Smooth muscle cell (in vitro differentiated cells): ENCODE data around the gene PDE6B. TPM values are rescaled to one million over a fixed set of nuclear protein-coding genes. Genes with fewer than 3 reads are reported as not detected.

ENCODE experiments used
- DNase-seq: peaks from one replicate; lab custom pipeline; 2025; ENCODE audit not compliant: unreplicated experiment; lab: John Stamatoyannopoulos, UW
- H2AFZ ChIP-seq: fragments of 200-600 bp; sonication (generic); 2 replicates; pipeline ENCODE4 v1.6.0; 2016; ENCODE audit warnings: antibody characterized with exemption, low read depth, mild to moderate bottlenecking
- H3F3A ChIP-seq: fragments of 200-600 bp; sonication (generic); 2 replicates; pipeline ENCODE4 v1.6.0; 2017; ENCODE audit warnings: antibody characterized with exemption, low read depth
- H3K27ac ChIP-seq: fragments of 200-600 bp; sonication (generic); 2 replicates; pipeline ENCODE4 v1.5.1; 2016; ENCODE audit warnings: low read depth, mild to moderate bottlenecking
- H3K27me3 ChIP-seq: fragments of 200-600 bp; sonication (generic); 2 replicates; pipeline ENCODE4 v1.6.1; 2016; ENCODE audit warnings: low read depth, mild to moderate bottlenecking
- H3K36me3 ChIP-seq: fragments of 200-600 bp; sonication (generic); 2 replicates; pipeline ENCODE4 v1.5.1; 2016; ENCODE audit warnings: low read depth
- H3K4me1 ChIP-seq: fragments of 200-600 bp; sonication (generic); 2 replicates; pipeline ENCODE4 v1.5.1; 2016; ENCODE audit warnings: low read depth
- H3K4me2 ChIP-seq: fragments of 200-600 bp; sonication (generic); 2 replicates; pipeline ENCODE4 v1.6.0; 2016; ENCODE audit warnings: mild to moderate bottlenecking
- H3K4me3 ChIP-seq: fragments of 200-600 bp; sonication (generic); 2 replicates; pipeline ENCODE4 v1.5.1; 2016; ENCODE audit warnings: mild to moderate bottlenecking
- H3K79me2 ChIP-seq: fragments of 200-600 bp; sonication (generic); 2 replicates; pipeline ENCODE4 v1.6.0; 2016; ENCODE audit warnings: low read depth, mild to moderate bottlenecking
- H3K9ac ChIP-seq: fragments of 200-600 bp; sonication (generic); 2 replicates; pipeline ENCODE4 v1.6.0; 2016; ENCODE audit warnings: low read depth
- H3K9me3 ChIP-seq: fragments of 200-600 bp; sonication (generic); replicated peaks from 2 replicates; pipeline ENCODE4 v1.5.1; 2016; ENCODE audit warnings: low read depth
- H4K20me1 ChIP-seq: fragments of 200-600 bp; sonication (generic); 2 replicates; pipeline ENCODE4 v1.6.0; 2016; ENCODE audit warnings: low read depth
- WGBS: methylation state at CpG from one replicate; pipeline ENCODE4 v1.1.7; 2016; ENCODE audit warnings: low lambda C conversion rate; 5-methylcytosine and 5-hydroxymethylcytosine counted together
- polyA plus RNA-seq: library from polyadenylated mRNA; unstranded; fragments of >200 nt; fragmentation: Nextera tagmentation; extraction: Ambion mirVana; gene quantifications from 2 replicates; pipeline ENCODE4 v1.2.1, GENCODE V29; 2016
- total RNA-seq: library from RNA; depleted of rRNA; stranded (reverse); fragments of >200 nt; gene quantifications from 2 replicates; pipeline ENCODE4 v1.2.3, GENCODE V29; 2014
- TF ChIP-seq, protein P1 (sequence below): fragments of 200-600 bp; sonication (generic); IDR thresholded peaks from 2 replicates; pipeline ENCODE4 v1.5.1; 2017; ENCODE audit warnings: borderline replicate concordance, mild to moderate bottlenecking, antibody characterized with exemption; ENCODE audit not compliant: insufficient read depth, poor library complexity, severe bottlenecking

The PDE6B gene
- total and polyA plus RNA-seq, 2 experiments from 2014 or later = 5.1 to 9.0 TPM

- WGBS = 92% methylated on average over 20 of the region's 22 CpGs
- no peaks in the 10 kb centered on the region for H4K20me1 ChIP-seq
- H3K36me3 ChIP-seq = no peaks in the 10 kb centered on the region
- no peak overlapping the region for H3K4me3 ChIP-seq
- no peaks in the 10 kb centered on the region for H3K9me3 ChIP-seq
- H2AFZ ChIP-seq = no peak overlapping the region
- H3K79me2 ChIP-seq = no peaks in the 10 kb centered on the region
- no peak overlapping the region for H3K9ac ChIP-seq
- peaks cover 9% of the 10 kb centered on the region for H3K4me1 ChIP-seq
- H3F3A ChIP-seq = no peaks in the 10 kb centered on the region
- no peak for DNase-seq
- TF ChIP-seq, protein P1, sequence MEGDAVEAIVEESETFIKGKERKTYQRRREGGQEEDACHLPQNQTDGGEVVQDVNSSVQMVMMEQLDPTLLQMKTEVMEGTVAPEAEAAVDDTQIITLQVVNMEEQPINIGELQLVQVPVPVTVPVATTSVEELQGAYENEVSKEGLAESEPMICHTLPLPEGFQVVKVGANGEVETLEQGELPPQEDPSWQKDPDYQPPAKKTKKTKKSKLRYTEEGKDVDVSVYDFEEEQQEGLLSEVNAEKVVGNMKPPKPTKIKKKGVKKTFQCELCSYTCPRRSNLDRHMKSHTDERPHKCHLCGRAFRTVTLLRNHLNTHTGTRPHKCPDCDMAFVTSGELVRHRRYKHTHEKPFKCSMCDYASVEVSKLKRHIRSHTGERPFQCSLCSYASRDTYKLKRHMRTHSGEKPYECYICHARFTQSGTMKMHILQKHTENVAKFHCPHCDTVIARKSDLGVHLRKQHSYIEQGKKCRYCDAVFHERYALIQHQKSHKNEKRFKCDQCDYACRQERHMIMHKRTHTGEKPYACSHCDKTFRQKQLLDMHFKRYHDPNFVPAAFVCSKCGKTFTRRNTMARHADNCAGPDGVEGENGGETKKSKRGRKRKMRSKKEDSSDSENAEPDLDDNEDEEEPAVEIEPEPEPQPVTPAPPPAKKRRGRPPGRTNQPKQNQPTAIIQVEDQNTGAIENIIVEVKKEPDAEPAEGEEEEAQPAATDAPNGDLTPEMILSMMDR = no peak
- no peaks in the 10 kb centered on the region for H3K27me3 ChIP-seq
- no peak overlapping the region for H3K27ac ChIP-seq
- no peak overlapping the region for H3K4me2 ChIP-seq
These were observed 3.9 kb upstream of the PDE6B start for GRCh38 chr4:621296-622070.

GRCh38 chr4:622071-622995 is 3.0 kb upstream of the PDE6B start:
- Histone ChIP-seq H3K4me3 (no peak overlapping the region), H3K4me1 (peaks cover 9% of the 10 kb centered on the region), H3K79me2 (no peaks in the 10 kb centered on the region), H4K20me1 (no peaks in the 10 kb centered on the region), H3K4me2 (no peak overlapping the region), H2AFZ (no peak overlapping the region), H3K27me3 (no peaks in the 10 kb centered on the region), H3F3A (no peaks in the 10 kb centered on the region), H3K27ac (no peak overlapping the region), H3K36me3 (no peaks in the 10 kb centered on the region), H3K9me3 (no peaks in the 10 kb centered on the region), H3K9ac (no peak overlapping the region)
- TF ChIP-seq, protein P1 = no peak
- no peak for DNase-seq
- WGBS = 92% methylated on average over 22 of the region's 22 CpGs

DNA sequence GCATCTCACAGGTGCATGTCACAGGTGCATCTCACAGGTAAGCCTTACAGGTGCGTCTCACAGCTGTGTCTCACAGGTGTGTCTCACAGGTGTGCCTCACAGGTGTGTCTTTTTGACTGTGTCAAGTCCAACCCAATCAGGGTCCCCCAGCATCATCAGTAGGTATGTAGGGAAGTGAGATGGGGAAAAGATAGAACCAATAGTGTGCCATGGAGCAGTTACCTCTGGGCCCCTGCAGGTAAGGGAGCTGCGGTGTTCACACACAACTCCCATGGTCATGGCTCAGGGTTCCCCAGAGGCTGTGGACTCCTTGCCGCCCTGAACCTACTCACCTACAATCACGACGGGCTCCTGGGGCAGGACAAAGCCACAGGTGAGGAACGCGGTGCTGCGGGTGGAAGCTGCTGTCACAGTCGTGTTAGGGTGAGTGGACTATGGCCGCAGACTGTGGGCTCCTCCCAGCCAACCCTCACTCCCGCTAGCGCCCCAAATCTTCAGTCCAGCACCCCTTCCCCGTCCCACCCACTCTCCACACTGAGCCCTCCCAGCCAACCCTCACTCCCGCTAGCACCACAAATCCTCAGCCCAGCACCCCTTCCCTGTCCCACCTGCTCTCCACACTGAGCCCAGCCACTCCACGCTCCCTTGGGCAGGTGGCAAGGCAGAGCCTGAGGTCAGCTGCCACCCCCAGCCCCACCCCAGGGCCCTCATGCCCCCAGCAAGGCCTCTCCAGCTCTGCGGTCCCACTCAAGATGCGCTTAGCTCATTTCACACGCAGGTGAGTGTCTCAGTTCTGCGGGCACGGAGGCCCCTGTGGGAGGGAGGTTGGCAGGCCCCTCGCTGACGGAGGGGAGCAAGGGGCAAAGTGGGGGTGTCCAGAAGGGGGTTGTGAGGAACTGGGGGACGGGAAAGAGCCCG is 2.1 kb upstream of the PDE6B start:
- H3K79me2 ChIP-seq = no peaks in the 10 kb centered on the region
- no peak overlapping the region for H3K27ac ChIP-seq
- H3K4me3 ChIP-seq = no peak overlapping the region
- no peaks in the 10 kb centered on the region for H3K27me3 ChIP-seq
- H3K4me2 ChIP-seq = no peak overlapping the region
- no peaks in the 10 kb centered on the region for H4K20me1 ChIP-seq
- no peaks in the 10 kb centered on the region for H3K36me3 ChIP-seq
- WGBS = 93% methylated on average over 16 of the region's 24 CpGs
- H3K9me3 ChIP-seq = no peaks in the 10 kb centered on the region
- DNase-seq = no peak
- H2AFZ ChIP-seq = no peak overlapping the region
- no peaks in the 10 kb centered on the region for H3F3A ChIP-seq
- TF ChIP-seq, protein P1 = no peak
- no peak overlapping the region for H3K9ac ChIP-seq
- peaks cover 9% of the 10 kb centered on the region for H3K4me1 ChIP-seq
